K562 (cell line): ENCODE data around the gene B3GALT4. TPM values are rescaled to one million over a fixed set of nuclear protein-coding genes. Genes with fewer than 3 reads are reported as not detected.
A peak's percentile ranks its signal among the peaks of the same experiment; 100 is the strongest.

Experiments used
- ATF3 ChIP-seq, 2 experiments: fragments of 450-650 bp in 1 of 2; sonication (generic) in 1 of 2; formaldehyde crosslinking in 1 of 2; IDR thresholded peaks in 1 of 2; conservative IDR thresholded peaks in 1 of 2; 2 replicates each; pipeline versions ENCODE4 v1.6.1 to v1.8.1; 2016 to 2023; ENCODE audit warnings: mild to moderate bottlenecking in 2 of 2, moderate library complexity in 2 of 2, inconsistent platforms in 1 of 2, missing genetic modification reagents in 1 of 2
- CXXC5 ChIP-seq: fragments of 250-450 bp; sonication (Bioruptor Pico); IDR thresholded peaks from 2 replicates; pipeline ENCODE4 v1.8.0; 2022; ENCODE audit warnings: inconsistent platforms, mild to moderate bottlenecking, moderate library complexity
- LCOR ChIP-seq: sonication (generic); formaldehyde crosslinking; IDR thresholded peaks from 2 replicates; pipeline ENCODE4 v1.8.0; 2022; ENCODE audit warnings: mild to moderate bottlenecking, missing genetic modification reagents
- MIER1 ChIP-seq: fragments of 450-650 bp; IDR thresholded peaks from 2 replicates; pipeline ENCODE4 v1.6.1; 2016; ENCODE audit warnings: antibody characterized with exemption, mild to moderate bottlenecking, low read depth
- PML ChIP-seq: IDR thresholded peaks from 2 replicates; pipeline ENCODE4 v1.6.1; 2012; ENCODE audit warnings: low read length, inconsistent platforms
- PYGO2 ChIP-seq: fragments of 450-650 bp; IDR thresholded peaks from 2 replicates; pipeline ENCODE4 v1.6.1; 2016; ENCODE audit warnings: mild to moderate bottlenecking, missing genetic modification characterization, moderate library complexity, missing compliant biosample characterization
- STAT5A ChIP-seq: IDR thresholded peaks from 2 replicates; pipeline ENCODE4 v1.6.1; 2012; ENCODE audit warnings: low read length, inconsistent platforms, borderline replicate concordance
- TCF3 ChIP-seq: sonication (generic); formaldehyde crosslinking; IDR thresholded peaks from 2 replicates; pipeline ENCODE4 v1.4.0; 2020; ENCODE audit warnings: mild to moderate bottlenecking, missing genetic modification reagents
- ZNF212 ChIP-seq: fragments of 450-650 bp; formaldehyde crosslinking; IDR thresholded peaks from 2 replicates; pipeline ENCODE4 v1.4.0; 2020; ENCODE audit warnings: mild to moderate bottlenecking
- ZNF407 ChIP-seq: fragments of 450-650 bp; IDR thresholded peaks from 2 replicates; pipeline ENCODE4 v1.6.1; 2016; ENCODE audit warnings: low read depth
- ZNF511 ChIP-seq: sonication (generic); formaldehyde crosslinking; IDR thresholded peaks from 2 replicates; pipeline ENCODE4 v1.8.0; 2022; ENCODE audit warnings: mild to moderate bottlenecking, missing genetic modification reagents
- ZNF584 ChIP-seq: fragments of 200-800 bp; sonication (Bioruptor generic); IDR thresholded peaks from 2 replicates; pipeline ENCODE4 v1.6.1; 2016; ENCODE audit warnings: low read depth, mild to moderate bottlenecking, missing genetic modification characterization, missing compliant biosample characterization
- ZNF764 ChIP-seq: fragments of 250-450 bp; sonication (Bioruptor Pico); IDR thresholded peaks from 2 replicates; pipeline ENCODE4 v1.4.0; 2020; ENCODE audit warnings: low read depth, mild to moderate bottlenecking, moderate library complexity
- polyA plus RNA-seq, 8 experiments: library from polyadenylated mRNA; depleted of rRNA in 4 of 8; stranded (reverse) in 5 of 8; unstranded in 3 of 8; fragments of >200 nt; fragmentation: Nextera tagmentation in 2 of 8; fragmentation: Illumina TruSeq in 1 of 8; extraction: Ambion mirVana in 2 of 8; extraction: Trizol in 1 of 8; gene quantifications; 2 replicates each; pipeline versions ENCODE4 v1.2.1 to v1.2.3, GENCODE V29; 2011 to 2014; ENCODE audit warnings: inconsistent platforms in 1 of 8, missing spikeins in 1 of 8
- total RNA-seq, 7 experiments: library from RNA; depleted of rRNA in 6 of 7; stranded (reverse); fragments of >200 nt in 6 of 7; fragmentation: Illumina TruSeq in 2 of 7; extraction: Trizol in 2 of 7; gene quantifications; 2 replicates each; pipeline versions ENCODE4 v1.2.1 to v1.2.3, GENCODE V29; 2011 to 2021; ENCODE audit warnings: low replicate concordance in 1 of 7

The B3GALT4 gene
- total and polyA plus RNA-seq, 9 of the 15 experiments (the other 6 are each of a cell fraction or from before 2014, with no cell fraction given) = 0.11 to 1.3 (median 0.53) TPM; not detected in 1

- peak; percentile 86 for TF ChIP-seq CXXC5 (CRISPR knock-in tag)
- TF ChIP-seq ATF3 (IDR thresholded peaks at IDR 0.05) = peak; percentile 58
- TF ChIP-seq ATF3 (CRISPR knock-in tag; conservative IDR thresholded peaks at IDR 0.05) = peak; percentile 81; the same call in 1 of the 2 replicates
- TF ChIP-seq LCOR = peak; percentile 74; the same call in 1 of the 2 replicates
- TF ChIP-seq ZNF212 = no peak
- TF ChIP-seq TCF3 (CRISPR knock-in tag) = peak; percentile 34; the same call in 1 of the 2 replicates
- TF ChIP-seq ZNF584 (CRISPR knock-in tag) = peak; percentile 91
- no peak; the same call in 1 of the 2 replicates for TF ChIP-seq PYGO2 (tag)
- peak; percentile 50; the same call in 1 of the 2 replicates for TF ChIP-seq ZNF764 (CRISPR knock-in tag)
- no peak for TF ChIP-seq ZNF407
- peak; percentile 98 for TF ChIP-seq PML
- TF ChIP-seq MIER1 = peak; percentile 68; the same call in 1 of the 2 replicates
- peak; percentile 5; the same call in 1 of the 2 replicates for TF ChIP-seq STAT5A
- no peak; the same call in none of the 2 replicates for TF ChIP-seq ZNF511 (CRISPR knock-in tag)
Observed at GRCh38 chr6:33271468-33272274, 5.3 kb upstream of the B3GALT4 start, which contains the start of the genes RPS18 and VPS52 (continued).
